Prostate gland (tissue), 2 donors: ENCODE data around the gene LONP1. TPM values are rescaled to one million over a fixed set of nuclear protein-coding genes. Genes with fewer than 3 reads are reported as not detected.

Experiments used
- DNase-seq: peaks from one replicate; pipeline ENCODE4 v3.0.0-alpha.2; 2019; ENCODE audit warnings: low spot score
- H3K27ac ChIP-seq, 2 donors: fragments of 200-600 bp; sonication (generic); 2 replicates each; pipeline ENCODE4 v1.5.1; 2017 to 2019
- H3K27me3 ChIP-seq: fragments of 200-600 bp; sonication (generic); replicated peaks from 2 replicates; pipeline ENCODE4 v1.5.1; 2019; ENCODE audit not compliant: insufficient read depth
- H3K36me3 ChIP-seq, 2 donors: fragments of 200-600 bp; sonication (generic); 1 replicate in 1 of 2; 2 replicates in 1 of 2; pipeline versions ENCODE4 v1.5.1 to v1.8.1; 2017 to 2019
- H3K4me1 ChIP-seq: fragments of 200-600 bp; sonication (generic); replicated peaks from 2 replicates; pipeline ENCODE4 v1.5.1; 2019
- H3K4me3 ChIP-seq, 2 donors: fragments of 200-600 bp; sonication (generic); 2 replicates each; pipeline ENCODE4 v1.5.1; 2017 to 2019
- H3K9me3 ChIP-seq: fragments of 200-600 bp; sonication (generic); 2 replicates; pipeline ENCODE4 v1.5.1; 2017
- CTCF ChIP-seq, 4 experiments: fragments of 200-600 bp in 2 of 4; fragments of 450-650 bp in 2 of 4; sonication (generic) in 2 of 4; IDR thresholded peaks; 1 replicate in 3 of 4; 2 replicates in 1 of 4; pipeline ENCODE4 v1.5.1; 2016 to 2019; ENCODE audit warnings: antibody characterized with exemption in 4 of 4, mild to moderate bottlenecking in 2 of 4, moderate library complexity in 2 of 4
- POLR2A ChIP-seq: fragments of 450-650 bp; IDR thresholded peaks from one replicate; pipeline ENCODE4 v1.6.1; 2016; ENCODE audit warnings: antibody characterized with exemption, mild to moderate bottlenecking
- POLR2AphosphoS5 ChIP-seq: sonication (generic); formaldehyde crosslinking; IDR thresholded peaks from one replicate; pipeline ENCODE4 v1.6.1; 2017; ENCODE audit warnings: antibody characterized with exemption
- WGBS: methylation state at CpG from one replicate; pipeline ENCODE4 v1.1.5; 2018; 5-methylcytosine and 5-hydroxymethylcytosine counted together
- intact Hi-C: fragments of 100-400 bp; cut with DNase I; formaldehyde crosslinking; loops from one replicate; pipeline ENCODE4 v1.14.2; 2022
- total RNA-seq, 2 donors: library from RNA; depleted of rRNA; stranded (reverse); fragments of >200 nt; gene quantifications; one replicate each; pipeline ENCODE4 v1.1.0, GENCODE V29; 2016

Gene LONP1
- total RNA-seq, 2 donors from 2014 or later, result 62.7 to 120 TPM

- H3K4me3 ChIP-seq, result no peak overlapping the region
- no peaks in the 10 kb centered on the region for H3K36me3 ChIP-seq
- no peaks in the 10 kb centered on the region for H3K27me3 ChIP-seq
- peaks cover 7% of the 10 kb centered on the region for H3K4me1 ChIP-seq
- TF ChIP-seq POLR2AphosphoS5, result no peak
- no peak for TF ChIP-seq CTCF (IDR thresholded peaks at IDR 0.05)
- no peak for TF ChIP-seq POLR2A
- no peak overlapping the region for H3K27ac ChIP-seq
- intact Hi-C loops, result no loop called here
- no peaks in the 10 kb centered on the region for H3K9me3 ChIP-seq
- no peak for DNase-seq
- whole genome bisulfite sequencing, result 91% methylated on average over 10 of the region's 10 CpGs
These were observed 36.6 kb downstream of the LONP1 start for GRCh38 chr19:5683177-5683886.

GRCh38 chr19:5682107-5682482 lies 37.9 kb downstream of the LONP1 start:
- DNase-seq, result no peak
- no peak overlapping the region for H3K4me3 ChIP-seq
- WGBS, result 95% methylated on average over 3 of the region's 3 CpGs
- no peaks in the 10 kb centered on the region for H3K27me3 ChIP-seq
- intact Hi-C loops, result no loop called here
- TF ChIP-seq POLR2AphosphoS5 (no peak), CTCF (IDR thresholded peaks at IDR 0.05) (no peak), POLR2A (no peak)
- H3K4me1 ChIP-seq, result peaks cover 7% of the 10 kb centered on the region
- H3K27ac ChIP-seq, result no peak overlapping the region
- no peaks in the 10 kb centered on the region for H3K9me3 ChIP-seq
- H3K36me3 ChIP-seq, result no peaks in the 10 kb centered on the region

- TF ChIP-seq POLR2AphosphoS5 (no peak), POLR2A (no peak), CTCF (IDR thresholded peaks at IDR 0.05) (no peak)
- no peaks in the 10 kb centered on the region for H3K36me3 ChIP-seq
- H3K4me1 ChIP-seq, result peaks cover 7% of the 10 kb centered on the region
- no peak overlapping the region for H3K27ac ChIP-seq
- intact Hi-C loops, result no loop called here
- H3K9me3 ChIP-seq, result no peaks in the 10 kb centered on the region
- 63% methylated on average over 17 of the region's 17 CpGs for WGBS
- DNase-seq, result no peak
- peak overlapping the region; percentile 69 to 84 for H3K4me3 ChIP-seq
- no peaks in the 10 kb centered on the region for H3K27me3 ChIP-seq
These were observed 38.4 kb downstream of the LONP1 start for GRCh38 chr19:5681391-5682106.

GRCh38 chr19:5680437-5681368 lies 39.2 kb downstream of the LONP1 start, which contains the start of the genes HSD11B1L and MICOS13:
HSD11B1L (plus strand) TSS chr19:5681027; CDS start chr19:5684833, 3,806 bp downstream.
MICOS13 (minus strand) TSS chr19:5680516; CDS start chr19:5680486, 30 bp downstream.
- no peaks in the 10 kb centered on the region for H3K9me3 ChIP-seq
- H3K4me1 ChIP-seq, result peaks cover 7% of the 10 kb centered on the region
- H3K4me3 ChIP-seq, result peak within 1 kb of the TSS; percentile 69 to 84
- no peaks in the 10 kb centered on the region for H3K27me3 ChIP-seq
- H3K27ac ChIP-seq, result peak within 1 kb of the TSS; percentile 87 to 91
- TF ChIP-seq POLR2A, result peak; percentile 55
- peak in 2 of 4 experiments; percentile 5 to 35 for TF ChIP-seq CTCF (IDR thresholded peaks at IDR 0.05)
- peak; percentile 99 for TF ChIP-seq POLR2AphosphoS5
- intact Hi-C loops, result no loop called here
- WGBS, result 1% methylated on average over 69 of the region's 94 CpGs
- DNase-seq, result peak; percentile 99
- no peaks in the 10 kb centered on the region for H3K36me3 ChIP-seq
